ENCODE results near the gene CDH4.

CDH4 gene

GRCh38 chr20:61765871-61766654, 514.0 kb downstream of the CDH4 start:
- Histone ChIP-seq H3K4me1 (ENCODE audit: control insufficient read depth in 1 of 2, insufficient read depth in 2 of 2, low read length in 2 of 2) (no peaks in the 10 kb centered on the region), H3K27ac (ENCODE audit: low read length) (no peak overlapping the region), H3K27me3 (ENCODE audit: low read depth, low read length) (no peaks in the 10 kb centered on the region), H3K4me3 (ENCODE audit: low read depth in 1 of 2, low read length in 2 of 2) (no peak overlapping the region), H3K36me3 (ENCODE audit: control insufficient read depth in 1 of 2, insufficient read depth in 2 of 2, low read length in 2 of 2) (no peaks in the 10 kb centered on the region), H3K9me3 (ENCODE audit: control insufficient read depth in 1 of 2, low read length in 2 of 2) (no peaks in the 10 kb centered on the region)

- Histone ChIP-seq H3K4me1 (ENCODE audit: control insufficient read depth in 1 of 2, insufficient read depth in 2 of 2, low read length in 2 of 2) (no peaks in the 10 kb centered on the region), H3K36me3 (ENCODE audit: control insufficient read depth in 1 of 2, insufficient read depth in 2 of 2, low read length in 2 of 2) (no peaks in the 10 kb centered on the region), H3K9me3 (ENCODE audit: control insufficient read depth in 1 of 2, low read length in 2 of 2) (no peaks in the 10 kb centered on the region), H3K27ac (ENCODE audit: low read length) (no peak overlapping the region), H3K4me3 (ENCODE audit: low read depth in 1 of 2, low read length in 2 of 2) (no peak overlapping the region), H3K27me3 (ENCODE audit: low read depth, low read length) (no peaks in the 10 kb centered on the region)
Observed at GRCh38 chr20:61766921-61767610, 515.0 kb downstream of the CDH4 start.

- Histone ChIP-seq H3K27ac (ENCODE audit: low read length) (no peak overlapping the region), H3K9me3 (ENCODE audit: control insufficient read depth in 1 of 2, low read length in 2 of 2) (no peaks in the 10 kb centered on the region), H3K4me1 (ENCODE audit: control insufficient read depth in 1 of 2, insufficient read depth in 2 of 2, low read length in 2 of 2) (no peaks in the 10 kb centered on the region), H3K27me3 (ENCODE audit: low read depth, low read length) (no peaks in the 10 kb centered on the region), H3K36me3 (ENCODE audit: control insufficient read depth in 1 of 2, insufficient read depth in 2 of 2, low read length in 2 of 2) (no peaks in the 10 kb centered on the region), H3K4me3 (ENCODE audit: low read depth in 1 of 2, low read length in 2 of 2) (no peak overlapping the region)
Observed at GRCh38 chr20:61767761-61768494, 515.9 kb downstream of the CDH4 start.

GRCh38 chr20:61768571-61769285, 516.7 kb downstream of the CDH4 start:
- H3K9me3 ChIP-seq (ENCODE audit: control insufficient read depth in 1 of 2, low read length in 2 of 2): no peaks in the 10 kb centered on the region
- H3K4me3 ChIP-seq (ENCODE audit: low read depth in 1 of 2, low read length in 2 of 2): no peak overlapping the region
- no peak overlapping the region for H3K27ac ChIP-seq (ENCODE audit: low read length)
- no peaks in the 10 kb centered on the region for H3K27me3 ChIP-seq (ENCODE audit: low read depth, low read length)
- H3K4me1 ChIP-seq (ENCODE audit: control insufficient read depth in 1 of 2, insufficient read depth in 2 of 2, low read length in 2 of 2): no peaks in the 10 kb centered on the region
- no peaks in the 10 kb centered on the region for H3K36me3 ChIP-seq (ENCODE audit: control insufficient read depth in 1 of 2, insufficient read depth in 2 of 2, low read length in 2 of 2)

GRCh38 chr20:61769286-61769832, 517.3 kb downstream of the CDH4 start:
- H3K36me3 ChIP-seq (ENCODE audit: control insufficient read depth in 1 of 2, insufficient read depth in 2 of 2, low read length in 2 of 2): no peaks in the 10 kb centered on the region
- H3K27ac ChIP-seq (ENCODE audit: low read length): no peak overlapping the region
- H3K4me3 ChIP-seq (ENCODE audit: low read depth in 1 of 2, low read length in 2 of 2): no peak overlapping the region
- H3K27me3 ChIP-seq (ENCODE audit: low read depth, low read length): no peaks in the 10 kb centered on the region
- H3K9me3 ChIP-seq (ENCODE audit: control insufficient read depth in 1 of 2, low read length in 2 of 2): no peaks in the 10 kb centered on the region
- no peaks in the 10 kb centered on the region for H3K4me1 ChIP-seq (ENCODE audit: control insufficient read depth in 1 of 2, insufficient read depth in 2 of 2, low read length in 2 of 2)

- Histone ChIP-seq H3K4me1 (ENCODE audit: control insufficient read depth in 1 of 2, insufficient read depth in 2 of 2, low read length in 2 of 2) (no peaks in the 10 kb centered on the region), H3K27ac (ENCODE audit: low read length) (no peak overlapping the region), H3K27me3 (ENCODE audit: low read depth, low read length) (no peaks in the 10 kb centered on the region)
Observed at GRCh38 chr20:61770113-61770585, 518.1 kb downstream of the CDH4 start.

GRCh38 chr20:61771805-61772350, 519.8 kb downstream of the CDH4 start:
- H3K27me3 ChIP-seq (ENCODE audit: low read depth, low read length): no peaks in the 10 kb centered on the region
- no peaks in the 10 kb centered on the region for H3K9me3 ChIP-seq (ENCODE audit: control insufficient read depth in 1 of 2, low read length in 2 of 2)
- no peaks in the 10 kb centered on the region for H3K4me1 ChIP-seq (ENCODE audit: control insufficient read depth in 1 of 2, insufficient read depth in 2 of 2, low read length in 2 of 2)
- no peak overlapping the region for H3K27ac ChIP-seq (ENCODE audit: low read length)
- no peaks in the 10 kb centered on the region for H3K36me3 ChIP-seq (ENCODE audit: control insufficient read depth in 1 of 2, insufficient read depth in 2 of 2, low read length in 2 of 2)
- no peak overlapping the region for H3K4me3 ChIP-seq (ENCODE audit: low read depth in 1 of 2, low read length in 2 of 2)

More at GRCh38 chr20:61770113-61770585, 518.1 kb downstream of the CDH4 start:
- no peaks in the 10 kb centered on the region for H3K9me3 ChIP-seq (ENCODE audit: control insufficient read depth in 1 of 2, low read length in 2 of 2)
- no peaks in the 10 kb centered on the region for H3K36me3 ChIP-seq (ENCODE audit: control insufficient read depth in 1 of 2, insufficient read depth in 2 of 2, low read length in 2 of 2)
- no peak overlapping the region for H3K4me3 ChIP-seq (ENCODE audit: low read depth in 1 of 2, low read length in 2 of 2)

- Histone ChIP-seq H3K36me3 (ENCODE audit: control insufficient read depth in 1 of 2, insufficient read depth in 2 of 2, low read length in 2 of 2) (no peaks in the 10 kb centered on the region), H3K27me3 (ENCODE audit: low read depth, low read length) (no peaks in the 10 kb centered on the region), H3K4me1 (ENCODE audit: control insufficient read depth in 1 of 2, insufficient read depth in 2 of 2, low read length in 2 of 2) (no peaks in the 10 kb centered on the region), H3K9me3 (ENCODE audit: control insufficient read depth in 1 of 2, low read length in 2 of 2) (no peaks in the 10 kb centered on the region), H3K27ac (ENCODE audit: low read length) (no peak overlapping the region), H3K4me3 (ENCODE audit: low read depth in 1 of 2, low read length in 2 of 2) (no peak overlapping the region)
Observed at GRCh38 chr20:61772828-61773631, 521.0 kb downstream of the CDH4 start.

GRCh38 chr20:61773926-61774587, 522.0 kb downstream of the CDH4 start:
- Histone ChIP-seq H3K4me3 (ENCODE audit: low read depth in 1 of 2, low read length in 2 of 2) (no peak overlapping the region), H3K27me3 (ENCODE audit: low read depth, low read length) (no peaks in the 10 kb centered on the region), H3K36me3 (ENCODE audit: control insufficient read depth in 1 of 2, insufficient read depth in 2 of 2, low read length in 2 of 2) (no peaks in the 10 kb centered on the region), H3K27ac (ENCODE audit: low read length) (no peak overlapping the region), H3K9me3 (ENCODE audit: control insufficient read depth in 1 of 2, low read length in 2 of 2) (no peaks in the 10 kb centered on the region), H3K4me1 (ENCODE audit: control insufficient read depth in 1 of 2, insufficient read depth in 2 of 2, low read length in 2 of 2) (no peaks in the 10 kb centered on the region)

- H3K4me3 ChIP-seq (ENCODE audit: low read depth in 1 of 2, low read length in 2 of 2): no peak overlapping the region
- H3K27ac ChIP-seq (ENCODE audit: low read length): no peak overlapping the region
- no peaks in the 10 kb centered on the region for H3K36me3 ChIP-seq (ENCODE audit: control insufficient read depth in 1 of 2, insufficient read depth in 2 of 2, low read length in 2 of 2)
- no peaks in the 10 kb centered on the region for H3K27me3 ChIP-seq (ENCODE audit: low read depth, low read length)
- no peaks in the 10 kb centered on the region for H3K9me3 ChIP-seq (ENCODE audit: control insufficient read depth in 1 of 2, low read length in 2 of 2)
- H3K4me1 ChIP-seq (ENCODE audit: control insufficient read depth in 1 of 2, insufficient read depth in 2 of 2, low read length in 2 of 2): no peaks in the 10 kb centered on the region
Observed at GRCh38 chr20:61775423-61775822, 523.4 kb downstream of the CDH4 start.
